ENCODE measurements around the gene HECTD4.
"Not testable (repeated sequence)": the region's sequence is repeated elsewhere in the genome, so short reads cannot be mapped to it uniquely, and the experiment has no call there.

Gene HECTD4

GRCh38 chr12:112350593-112351592 is 31.3 kb downstream of the HECTD4 start:
- DNase-seq: no peak

- DNase-seq: no peak
These were observed 32.8 kb downstream of the HECTD4 start for GRCh38 chr12:112349431-112349830.

- DNase-seq: not testable (repeated sequence)
These were observed 33.3 kb downstream of the HECTD4 start for GRCh38 chr12:112348926-112349325.

DNA sequence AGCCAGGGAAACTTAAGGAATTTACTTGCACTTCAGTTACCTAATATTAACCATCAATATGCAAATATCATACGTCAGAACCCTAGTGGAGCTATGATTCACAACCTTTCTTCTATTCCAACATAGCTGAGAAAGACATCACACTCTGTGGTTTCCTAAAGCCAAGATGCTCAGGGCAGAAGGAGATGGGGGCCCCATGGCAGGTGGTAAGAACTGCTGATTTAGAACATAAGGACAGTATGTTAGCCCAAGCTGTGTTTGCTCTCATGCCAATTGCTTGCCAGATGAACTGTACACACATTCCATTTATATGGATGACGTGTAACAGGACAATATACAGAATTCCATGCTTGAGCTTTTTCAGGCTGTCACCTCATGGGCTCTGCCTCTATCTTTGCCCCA is 34.6 kb downstream of the HECTD4 start:
- no peak for DNase-seq

- no peak for DNase-seq
These were observed 36.0 kb downstream of the HECTD4 start for GRCh38 chr12:112346194-112346593.

- DNase-seq: no peak
These were observed 38.0 kb downstream of the HECTD4 start for GRCh38 chr12:112344220-112344619.

DNA sequence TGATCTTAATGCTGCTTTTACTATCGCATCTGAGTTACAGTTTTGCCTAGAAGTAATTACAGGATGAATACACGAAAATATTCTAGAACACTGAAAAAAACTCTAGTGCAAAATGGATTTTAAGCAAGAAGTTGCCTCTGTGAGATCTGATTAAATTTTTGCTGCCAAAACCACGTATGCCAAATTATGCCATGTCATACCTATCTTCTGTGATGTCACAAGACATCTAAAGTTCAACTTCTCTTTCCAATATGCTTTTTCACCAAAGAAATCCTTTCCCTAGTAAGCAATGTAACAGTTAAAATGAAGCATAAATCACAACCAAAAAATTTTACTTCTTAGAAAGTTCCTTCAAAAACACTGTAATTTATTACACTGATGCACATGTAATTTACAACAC is 39.6 kb downstream of the HECTD4 start:
- no peak for DNase-seq

DNA sequence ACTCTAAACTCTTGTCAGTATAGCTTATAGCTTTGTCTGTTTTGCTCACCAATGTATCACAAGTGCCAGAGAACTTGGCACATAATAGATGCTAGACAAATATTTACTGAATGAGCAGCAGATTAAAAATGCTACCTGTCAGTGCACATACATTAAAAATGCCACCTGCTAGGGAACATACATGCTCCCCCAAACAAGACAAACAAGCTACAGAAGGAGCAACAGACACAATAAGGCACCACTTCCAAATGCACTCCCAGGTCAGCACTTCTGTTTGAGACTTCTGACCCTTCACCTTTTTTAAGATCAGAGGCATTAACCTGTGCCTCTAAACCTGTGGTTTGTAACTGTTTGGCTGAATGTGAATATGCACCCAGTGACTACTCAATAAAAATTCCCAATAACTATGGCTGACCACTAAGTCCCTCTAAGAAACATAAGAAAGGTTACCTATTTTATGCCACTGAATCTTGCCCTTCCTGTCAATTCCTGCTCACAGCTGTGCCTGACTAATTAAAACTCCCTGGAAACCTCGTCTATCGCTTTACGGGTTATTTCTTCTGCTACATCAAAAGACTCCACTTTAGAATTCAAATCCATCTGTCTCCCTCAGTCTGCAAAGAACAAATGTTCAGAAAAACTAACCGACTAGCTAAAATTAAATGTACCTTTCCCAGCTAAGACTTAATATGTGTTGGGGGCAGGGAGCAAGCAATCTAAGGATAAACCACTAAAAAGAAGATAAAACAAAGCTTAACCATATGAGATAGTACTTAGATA is 41.0 kb downstream of the HECTD4 start:
- no peak for DNase-seq

DNA sequence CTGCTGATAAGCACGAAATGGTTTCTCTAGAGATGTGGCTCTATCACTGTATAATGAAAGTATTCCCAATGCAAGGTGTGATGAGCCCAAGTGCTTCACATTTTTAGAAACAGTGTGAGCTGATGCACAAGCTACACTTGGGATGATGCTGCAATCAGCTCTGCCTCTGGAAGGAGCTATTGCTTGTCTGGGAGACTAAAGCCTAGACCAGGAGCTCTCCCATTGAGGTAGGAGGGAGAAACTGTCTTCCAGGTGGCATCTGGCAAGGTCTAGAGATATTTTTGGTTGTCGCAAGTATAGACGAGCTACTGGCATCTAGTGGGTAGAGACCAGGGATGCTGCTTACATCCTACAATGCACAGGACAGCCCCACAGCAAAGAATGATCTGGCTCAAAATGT is 42.0 kb downstream of the HECTD4 start:
- DNase-seq: no peak

DNA sequence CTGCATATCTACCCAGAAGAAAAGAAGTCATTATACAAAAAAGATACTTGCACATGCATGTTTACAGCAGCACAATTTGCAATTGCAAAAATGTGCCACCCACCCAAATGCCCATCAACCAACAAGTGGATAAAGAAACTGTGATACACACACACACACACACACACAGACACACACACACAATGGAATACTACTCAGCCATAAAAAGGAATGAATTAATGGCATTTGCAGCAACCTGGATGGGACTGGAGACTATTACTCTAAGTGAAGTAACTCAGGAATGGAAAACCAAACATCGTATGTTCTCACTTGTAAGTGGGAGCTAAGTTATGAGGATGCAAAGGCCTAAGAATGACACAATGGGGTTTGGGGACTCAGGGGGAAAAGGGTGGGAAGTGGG is 47.2 kb downstream of the HECTD4 start:
- DNase-seq: not testable (repeated sequence)

DNA sequence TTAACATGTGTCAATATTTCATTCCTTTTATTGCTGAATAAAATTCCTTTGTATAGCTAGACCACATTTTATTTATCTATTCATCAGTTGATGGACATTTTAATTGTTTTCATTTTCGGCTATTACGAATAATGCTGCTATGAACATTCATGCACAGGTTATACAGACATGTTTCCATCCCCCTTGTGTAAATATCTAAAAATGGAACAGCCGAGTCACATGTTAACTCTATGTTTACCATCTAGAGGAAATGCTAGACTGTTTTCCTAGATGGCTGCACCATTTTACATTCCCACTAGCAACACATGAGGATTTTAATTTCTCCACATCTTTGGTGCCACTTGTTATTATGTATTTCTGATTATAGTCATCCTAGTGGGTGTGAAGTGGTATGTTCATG is 49.2 kb downstream of the HECTD4 start:
- no peak for DNase-seq

GRCh38 chr12:112331886-112332285 is 50.3 kb downstream of the HECTD4 start:
- no peak for DNase-seq

GRCh38 chr12:112330706-112331105 is 51.5 kb downstream of the HECTD4 start:
- no peak for DNase-seq

GRCh38 chr12:112328456-112329124 is 53.6 kb downstream of the HECTD4 start:
- DNase-seq: no peak

- DNase-seq: no peak
These were observed 54.9 kb downstream of the HECTD4 start for GRCh38 chr12:112327209-112327938.

DNA sequence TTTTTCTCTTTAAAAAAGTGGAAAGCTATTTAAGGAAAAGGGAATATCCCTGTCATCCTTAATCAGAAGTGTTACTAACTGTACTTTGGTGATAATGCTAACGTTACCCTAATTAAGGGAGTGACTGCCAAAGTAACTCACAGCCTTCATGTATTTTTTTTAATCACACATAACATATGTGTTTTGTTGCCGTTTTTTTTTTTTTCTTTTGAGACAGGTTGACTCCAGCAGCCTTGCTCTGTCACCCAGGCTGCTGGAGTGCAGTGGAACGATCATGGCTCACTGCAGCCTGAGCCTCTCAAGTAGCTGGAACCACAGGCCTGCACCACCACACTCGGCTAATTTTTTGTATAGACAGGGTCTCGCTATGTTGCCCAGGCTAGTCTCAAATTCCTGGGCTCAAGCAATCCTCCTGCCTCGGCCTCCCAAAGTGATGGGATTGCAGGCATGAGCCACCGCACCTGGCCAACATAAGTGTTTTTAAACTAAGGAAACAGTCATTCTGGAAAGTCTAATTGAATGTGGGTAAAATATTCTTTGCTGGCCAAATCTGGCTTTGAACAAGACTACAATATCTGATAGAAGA is 56.5 kb downstream of the HECTD4 start:
- DNase-seq: no peak

DNA sequence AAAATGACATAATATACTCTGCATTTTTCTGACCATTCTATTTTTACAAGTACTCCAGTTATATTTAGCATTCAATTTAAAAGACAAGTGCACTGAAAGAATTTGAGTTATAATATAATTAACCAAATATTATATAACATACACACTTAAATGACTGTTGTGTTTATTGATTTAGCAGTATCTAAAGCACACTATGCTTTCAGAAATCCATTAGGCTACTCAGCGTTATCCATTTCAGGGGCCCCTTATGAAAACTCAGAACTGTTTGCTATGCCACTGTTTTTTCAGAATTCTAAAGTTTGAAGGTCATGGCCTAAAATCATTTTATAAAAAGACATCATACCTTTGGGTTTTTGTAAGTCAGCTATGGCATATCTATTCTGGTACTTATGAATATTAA is 57.1 kb downstream of the HECTD4 start:
- DNase-seq: no peak

DNA sequence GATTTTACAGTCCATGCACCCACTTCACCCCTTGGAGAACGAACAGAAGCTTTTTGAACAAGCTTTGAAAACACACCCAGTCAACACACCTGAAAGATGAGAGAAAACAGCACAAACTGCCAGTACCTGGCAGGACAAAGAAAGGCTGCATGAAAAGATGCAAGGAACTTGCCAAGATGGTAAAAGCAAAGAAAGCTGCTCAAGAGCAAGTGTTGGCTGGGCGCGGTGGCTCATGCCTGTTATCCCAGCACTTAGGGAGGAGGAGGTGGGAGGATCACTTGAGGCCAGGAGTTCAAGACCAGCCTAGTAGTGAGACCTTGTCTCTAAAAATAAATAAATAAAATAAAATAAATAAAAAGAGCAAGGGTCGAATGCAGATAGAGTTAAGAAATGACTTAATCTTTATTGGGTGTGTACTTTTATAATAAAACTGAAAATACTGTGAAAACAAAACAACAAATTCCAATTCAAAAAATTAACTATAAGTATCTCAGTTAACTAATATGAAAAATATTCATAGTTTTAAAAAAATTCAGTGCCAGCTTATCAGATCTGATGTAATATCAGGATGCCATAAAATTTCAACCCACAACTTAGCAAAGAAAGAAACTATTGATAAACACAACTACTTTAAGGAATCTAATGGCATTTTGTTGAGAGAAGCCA is 59.2 kb downstream of the HECTD4 start:
- DNase-seq: no peak

DNA sequence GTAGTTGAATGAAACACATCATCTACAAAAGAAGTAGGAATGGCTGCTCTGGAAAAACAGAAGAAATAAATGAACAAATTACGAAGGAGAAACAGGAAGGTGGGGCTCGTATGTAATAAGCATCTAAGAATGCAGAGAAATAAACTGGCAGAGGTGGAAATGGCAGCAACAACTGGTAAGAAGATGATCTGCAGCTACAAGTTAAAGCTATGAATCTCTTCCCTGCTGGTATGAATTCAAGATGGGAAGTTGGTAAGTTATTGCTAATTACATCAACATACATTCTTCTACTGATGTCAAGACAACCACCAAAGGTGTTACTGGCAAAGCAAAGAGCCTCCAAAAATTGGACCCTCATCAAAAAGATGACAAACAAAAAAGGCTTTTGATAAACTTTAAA is 59.8 kb downstream of the HECTD4 start:
- no peak for DNase-seq

GRCh38 chr12:112321245-112321644 is 61.0 kb downstream of the HECTD4 start:
- no peak for DNase-seq

DNA sequence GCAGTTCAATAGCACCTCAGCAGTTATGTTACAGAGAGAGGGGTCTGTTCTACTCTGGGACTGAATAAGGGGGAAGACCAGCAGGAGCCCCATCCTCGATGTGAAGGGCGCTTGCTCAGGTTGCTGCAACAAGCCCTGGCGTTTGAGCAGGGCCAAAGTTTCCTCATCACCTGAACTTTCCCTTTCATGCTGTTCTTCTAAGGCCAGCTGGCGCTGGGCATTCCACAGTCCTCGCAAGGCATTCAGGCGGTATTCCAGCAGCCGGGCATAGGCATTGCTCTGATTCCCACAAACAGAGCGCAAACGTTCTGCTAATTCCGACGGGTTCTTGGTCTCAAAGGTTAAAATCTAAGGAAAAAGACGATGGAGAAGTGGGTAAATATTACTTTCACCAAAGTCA is 62.8 kb downstream of the HECTD4 start:
- DNase-seq: no peak

DNA sequence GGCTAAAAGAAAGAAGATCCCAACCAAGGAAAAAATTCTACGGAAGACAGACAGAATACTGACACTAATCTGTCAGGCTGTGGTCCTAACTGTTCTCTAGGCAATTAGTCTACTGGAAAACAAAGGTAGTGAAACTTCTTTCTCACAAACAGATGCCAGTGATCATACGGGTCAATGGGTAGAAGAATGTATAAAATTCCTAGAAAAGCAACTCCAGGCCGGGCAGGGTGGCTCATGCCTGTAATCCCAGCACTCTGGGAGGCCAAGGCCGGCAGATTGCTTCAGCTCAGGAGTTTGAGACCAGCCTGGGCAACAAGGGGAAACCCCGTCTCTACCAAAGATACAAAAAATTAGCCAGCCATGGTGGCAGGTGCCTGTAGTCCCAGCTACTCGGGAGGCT is 64.8 kb downstream of the HECTD4 start:
- no peak for DNase-seq
